ENCODE results near the gene SETBP1. TPM values are rescaled to one million over a fixed set of nuclear protein-coding genes. Genes with fewer than 3 reads are reported as not detected.
A peak's percentile ranks its signal among the peaks of the same experiment; 100 is the strongest.

Gene SETBP1
- polyA plus RNA-seq, 12 donors = 11.4 to 21.8 (median 17.3) TPM; not detected in 1

- DNase-seq = no peak
Observed at GRCh38 chr18:45023519-45023918, 342.8 kb downstream of the SETBP1 start.

GRCh38 chr18:45024357-45025088 lies 343.8 kb downstream of the SETBP1 start:
- DNase-seq = no peak

- no peak for DNase-seq
Observed at GRCh38 chr18:45025089-45025450, 344.4 kb downstream of the SETBP1 start.

GRCh38 chr18:45026162-45026561 lies 345.5 kb downstream of the SETBP1 start:
- DNase-seq = no peak

GRCh38 chr18:45034179-45034578 lies 353.5 kb downstream of the SETBP1 start:
- no peak for DNase-seq

GRCh38 chr18:45037618-45038017 lies 356.9 kb downstream of the SETBP1 start:
- DNase-seq = no peak

GRCh38 chr18:45039376-45039775 lies 358.7 kb downstream of the SETBP1 start:
- no peak for DNase-seq

- peak; percentile 36 for DNase-seq
Observed at GRCh38 chr18:45040879-45041278, 360.2 kb downstream of the SETBP1 start.

GRCh38 chr18:45044787-45045186 lies 364.1 kb downstream of the SETBP1 start:
- DNase-seq = no peak

GRCh38 chr18:45046228-45046627 lies 365.5 kb downstream of the SETBP1 start:
- DNase-seq = no peak

- no peak for DNase-seq
Observed at GRCh38 chr18:45046961-45047360, 366.3 kb downstream of the SETBP1 start.

GRCh38 chr18:45049578-45050319 lies 369.1 kb downstream of the SETBP1 start:
- DNase-seq = no peak

- peak; percentile 66 for DNase-seq
Observed at GRCh38 chr18:45050712-45051601, 370.3 kb downstream of the SETBP1 start.

- DNase-seq = no peak
Observed at GRCh38 chr18:45054636-45055035, 373.9 kb downstream of the SETBP1 start.

GRCh38 chr18:45055811-45056210 lies 375.1 kb downstream of the SETBP1 start:
- no peak for DNase-seq

- no peak for DNase-seq
Observed at GRCh38 chr18:45056926-45057325, 376.2 kb downstream of the SETBP1 start.

GRCh38 chr18:45057955-45058600 lies 377.4 kb downstream of the SETBP1 start:
- DNase-seq = no peak

GRCh38 chr18:45059695-45060094 lies 379.0 kb downstream of the SETBP1 start:
- no peak for DNase-seq

- DNase-seq = no peak
Observed at GRCh38 chr18:45060102-45060501, 379.4 kb downstream of the SETBP1 start.

- no peak for DNase-seq
Observed at GRCh38 chr18:45061359-45061758, 380.7 kb downstream of the SETBP1 start.

GRCh38 chr18:45063246-45064038 lies 382.8 kb downstream of the SETBP1 start:
- DNase-seq = no peak
